Muscle of leg (tissue), 11 donors: ENCODE results near the gene ENPP6. TPM values are rescaled to one million over a fixed set of nuclear protein-coding genes. Genes with fewer than 3 reads are reported as not detected.

Experiments used
- DNase-seq: peaks from one replicate; pipeline ENCODE4 v3.0.0; 2013
- H3K27ac ChIP-seq: one replicate; pipeline ENCODE4 v1.5.1; 2013; ENCODE audit warnings: mild to moderate bottlenecking, low read length, control low read depth
- H3K27me3 ChIP-seq: one replicate; pipeline ENCODE4 v1.6.1; 2013; ENCODE audit warnings: low read length; ENCODE audit not compliant: control insufficient read depth, insufficient read depth
- H3K36me3 ChIP-seq: one replicate; pipeline ENCODE4 v1.6.1; 2013; ENCODE audit warnings: low read length; ENCODE audit not compliant: control insufficient read depth, insufficient read depth
- H3K4me1 ChIP-seq: one replicate; pipeline ENCODE4 v1.6.1; 2013; ENCODE audit warnings: low read length; ENCODE audit not compliant: control insufficient read depth, insufficient read depth
- H3K4me3 ChIP-seq: one replicate; pipeline ENCODE4 v1.5.1; 2013; ENCODE audit warnings: low read length, control low read depth
- H3K9me3 ChIP-seq: replicated peaks from 2 replicates; pipeline ENCODE4 v1.6.1; 2013; ENCODE audit warnings: low read depth, low read length; ENCODE audit not compliant: control insufficient read depth
- WGBS: methylation state at CpG from one replicate; pipeline ENCODE4 v1.1.5; 2013; ENCODE audit warnings: missing lambda C conversion rate; ENCODE audit not compliant: insufficient coverage; 5-methylcytosine and 5-hydroxymethylcytosine counted together
- polyA plus RNA-seq, 8 donors: library from polyadenylated mRNA; unstranded; fragments of 120-200 nt; gene quantifications; one replicate each; pipeline versions ENCODE4 v1.2.1 to v1.2.3, GENCODE V29; 2013; ENCODE audit warnings: inconsistent platforms in 1 of 8, low replicate concordance in 1 of 8; ENCODE audit not compliant: insufficient read length in 8 of 8, insufficient read depth in 1 of 8
- total RNA-seq: library from RNA; stranded (reverse); fragments of 120-200 nt; gene quantifications from one replicate; pipeline ENCODE4 v1.2.4, GENCODE V29; 2013

The ENPP6 gene
- total and polyA plus RNA-seq, 9 donors, result 8.1 to 30.5 (median 15.9) TPM

DNA sequence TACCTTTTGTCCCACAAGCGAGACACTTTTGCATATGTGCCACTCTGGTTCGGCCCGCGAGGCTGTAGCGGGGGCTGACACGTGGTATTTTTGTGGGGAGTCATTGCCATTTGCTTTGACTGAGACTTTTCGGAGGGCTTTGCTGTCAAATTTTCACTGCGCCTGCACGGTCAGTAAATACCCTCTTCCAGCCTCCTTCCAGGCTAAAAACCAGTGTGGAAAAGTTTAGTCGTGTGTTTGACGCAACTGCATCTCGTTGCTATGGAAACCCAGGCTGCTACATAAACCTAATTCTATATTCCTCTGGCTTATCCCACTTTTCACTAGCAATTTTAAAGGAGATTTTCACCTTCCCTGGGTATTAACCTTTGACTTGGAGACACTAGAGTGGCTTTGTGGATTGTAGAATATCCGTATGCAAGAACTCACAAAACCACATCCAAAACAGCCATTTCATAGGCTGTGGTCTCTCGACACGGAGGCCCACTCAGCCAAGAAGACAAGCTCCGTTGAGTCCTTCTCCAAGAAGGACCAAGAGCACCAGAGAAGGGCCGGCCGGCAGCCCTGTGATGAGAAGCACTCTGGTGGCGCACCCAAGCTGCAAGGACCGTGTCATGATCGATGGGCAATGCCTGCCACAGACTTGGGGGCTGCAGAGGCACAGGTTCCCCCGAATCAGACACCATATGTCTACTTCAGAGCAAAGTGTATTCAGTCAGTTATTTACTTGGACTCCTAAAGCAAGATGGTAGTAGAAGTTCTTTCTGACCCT, 38.4 kb upstream of the ENPP6 start:
- peak; percentile 78 for DNase-seq
- WGBS, result 87% methylated on average over 7 of the region's 22 CpGs

DNA sequence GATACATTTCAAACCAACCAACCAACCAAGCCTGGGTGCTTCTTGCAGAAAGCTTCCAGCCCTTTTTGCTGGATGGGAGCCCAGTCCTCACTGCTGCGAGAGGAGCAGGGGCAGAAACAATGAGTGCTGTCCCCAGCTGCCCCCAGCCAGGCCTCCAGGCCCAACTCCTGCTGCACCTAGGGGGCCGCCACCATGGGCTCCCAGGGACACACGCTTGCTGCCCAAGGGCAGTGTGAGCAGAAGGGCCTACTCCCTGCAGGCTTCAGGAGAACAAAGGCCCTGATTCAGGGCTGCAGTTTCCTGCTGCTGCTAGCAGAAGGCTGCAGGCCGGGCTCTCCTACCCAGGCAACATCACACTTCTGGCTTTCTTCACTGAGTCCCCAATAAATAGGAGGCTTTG, 37.7 kb upstream of the ENPP6 start:
- H3K27ac ChIP-seq, result no peak overlapping the region
- 43% methylated on average over 3 of the region's 4 CpGs for WGBS
- no peaks in the 10 kb centered on the region for H3K36me3 ChIP-seq
- no peaks in the 10 kb centered on the region for H3K9me3 ChIP-seq
- H3K4me3 ChIP-seq, result no peak overlapping the region
- no peaks in the 10 kb centered on the region for H3K27me3 ChIP-seq
- no peak for DNase-seq
- peaks cover 10% of the 10 kb centered on the region for H3K4me1 ChIP-seq

More for the DNA sequence above, 38.4 kb upstream of the ENPP6 start:
- peaks cover 10% of the 10 kb centered on the region for H3K4me1 ChIP-seq
- H3K27me3 ChIP-seq, result no peaks in the 10 kb centered on the region
- no peak overlapping the region for H3K27ac ChIP-seq
- H3K9me3 ChIP-seq, result no peaks in the 10 kb centered on the region
- no peak overlapping the region for H3K4me3 ChIP-seq
- H3K36me3 ChIP-seq, result no peaks in the 10 kb centered on the region

DNA sequence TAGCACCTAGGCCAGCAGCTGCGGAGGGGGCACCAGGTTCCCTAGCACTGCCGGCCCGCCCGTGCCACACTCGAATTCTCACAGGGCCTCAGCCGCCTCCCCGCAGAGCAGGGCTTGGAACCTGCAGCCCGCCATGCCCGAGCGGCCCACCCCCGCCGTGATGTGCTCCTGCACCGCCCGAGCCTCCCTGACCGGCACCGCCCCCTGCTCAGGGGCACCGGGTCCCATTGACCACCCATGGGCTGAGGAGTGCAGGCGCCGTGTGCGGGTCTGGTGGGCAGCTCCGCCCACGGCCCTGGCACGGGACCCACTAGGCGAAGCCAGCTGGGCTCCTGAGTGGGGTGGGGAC, 35.4 kb upstream of the ENPP6 start:
- no peak overlapping the region for H3K27ac ChIP-seq
- WGBS, result 99% methylated on average over 17 of the region's 24 CpGs
- H3K4me1 ChIP-seq, result peaks cover 10% of the 10 kb centered on the region
- DNase-seq, result no peak
- H3K27me3 ChIP-seq, result no peaks in the 10 kb centered on the region
- no peak overlapping the region for H3K4me3 ChIP-seq
- H3K36me3 ChIP-seq, result no peaks in the 10 kb centered on the region
- H3K9me3 ChIP-seq, result no peaks in the 10 kb centered on the region

DNA sequence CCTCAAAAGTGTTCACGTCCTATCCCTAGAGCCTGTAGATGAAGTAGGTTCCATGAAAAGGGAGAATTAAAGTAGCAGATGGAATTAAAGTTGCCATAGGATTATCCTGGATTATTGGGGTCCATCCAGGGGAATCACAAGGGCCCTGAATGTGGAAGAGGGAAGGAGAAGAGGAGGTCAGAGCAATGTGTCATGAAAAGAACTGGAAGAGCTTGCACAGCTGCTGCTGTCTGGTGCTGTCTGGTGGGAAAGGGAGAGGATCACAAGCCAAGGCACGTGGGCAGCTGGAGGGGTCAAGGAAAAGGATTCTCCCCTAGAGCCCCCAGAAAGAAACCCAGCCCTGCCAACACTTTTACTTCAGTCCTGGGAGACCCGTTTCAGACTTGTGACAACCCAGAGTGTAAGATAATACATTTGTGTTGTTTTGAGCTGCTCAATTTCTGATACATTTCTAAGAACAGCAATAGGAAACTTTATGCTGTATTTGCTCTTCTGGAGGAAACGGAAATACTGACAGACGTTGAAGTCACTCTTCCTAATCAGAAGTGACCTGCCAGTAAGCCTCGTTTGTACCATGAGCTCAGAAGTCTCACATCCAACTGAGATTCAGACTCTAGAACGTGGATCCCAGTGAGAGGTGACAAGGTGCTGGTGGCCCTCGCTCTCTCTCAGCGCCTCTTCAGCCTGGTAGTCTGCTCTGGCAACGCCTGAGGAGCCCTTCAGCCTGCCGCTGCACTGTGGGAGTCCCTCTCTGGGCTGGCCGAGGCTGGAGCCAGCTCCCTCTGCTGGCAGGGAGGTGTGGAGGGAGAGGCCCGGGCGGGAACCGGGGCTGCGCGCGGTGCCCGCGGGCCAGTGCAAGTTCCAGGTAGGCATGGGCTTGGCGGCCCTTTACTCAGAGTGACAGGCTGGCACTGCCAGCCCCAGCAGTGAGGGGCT, 34.7 kb upstream of the ENPP6 start:
- no peak overlapping the region for H3K4me3 ChIP-seq
- H3K27me3 ChIP-seq, result no peaks in the 10 kb centered on the region
- H3K36me3 ChIP-seq, result no peaks in the 10 kb centered on the region
- H3K4me1 ChIP-seq, result peaks cover 10% of the 10 kb centered on the region
- WGBS, result 86% methylated on average over 15 of the region's 21 CpGs
- H3K9me3 ChIP-seq, result no peaks in the 10 kb centered on the region
- H3K27ac ChIP-seq, result peak overlapping the region; percentile 51
- peak; percentile 49 for DNase-seq

DNA sequence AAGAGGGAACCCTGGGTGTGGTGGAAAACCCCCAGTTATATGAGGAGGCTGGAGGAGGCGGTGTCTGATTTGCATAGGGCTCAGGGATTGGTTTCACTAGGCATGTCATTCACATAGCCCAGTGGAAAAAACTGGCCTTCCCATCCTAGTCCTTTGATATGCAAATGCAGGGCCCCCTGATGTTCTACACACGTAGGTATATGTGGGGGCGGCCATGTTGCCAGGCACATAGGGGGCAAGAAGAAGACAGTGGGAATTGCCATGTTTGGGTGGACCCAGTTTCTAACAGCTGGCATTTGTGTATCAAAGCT, 34.0 kb upstream of the ENPP6 start:
- peaks cover 10% of the 10 kb centered on the region for H3K4me1 ChIP-seq
- H3K27ac ChIP-seq, result no peak overlapping the region
- no peak overlapping the region for H3K4me3 ChIP-seq
- no peak for DNase-seq
- no peaks in the 10 kb centered on the region for H3K36me3 ChIP-seq
- no peaks in the 10 kb centered on the region for H3K27me3 ChIP-seq
- 100% methylated on average over 1 of the region's 3 CpGs for WGBS
- H3K9me3 ChIP-seq, result no peaks in the 10 kb centered on the region

DNA sequence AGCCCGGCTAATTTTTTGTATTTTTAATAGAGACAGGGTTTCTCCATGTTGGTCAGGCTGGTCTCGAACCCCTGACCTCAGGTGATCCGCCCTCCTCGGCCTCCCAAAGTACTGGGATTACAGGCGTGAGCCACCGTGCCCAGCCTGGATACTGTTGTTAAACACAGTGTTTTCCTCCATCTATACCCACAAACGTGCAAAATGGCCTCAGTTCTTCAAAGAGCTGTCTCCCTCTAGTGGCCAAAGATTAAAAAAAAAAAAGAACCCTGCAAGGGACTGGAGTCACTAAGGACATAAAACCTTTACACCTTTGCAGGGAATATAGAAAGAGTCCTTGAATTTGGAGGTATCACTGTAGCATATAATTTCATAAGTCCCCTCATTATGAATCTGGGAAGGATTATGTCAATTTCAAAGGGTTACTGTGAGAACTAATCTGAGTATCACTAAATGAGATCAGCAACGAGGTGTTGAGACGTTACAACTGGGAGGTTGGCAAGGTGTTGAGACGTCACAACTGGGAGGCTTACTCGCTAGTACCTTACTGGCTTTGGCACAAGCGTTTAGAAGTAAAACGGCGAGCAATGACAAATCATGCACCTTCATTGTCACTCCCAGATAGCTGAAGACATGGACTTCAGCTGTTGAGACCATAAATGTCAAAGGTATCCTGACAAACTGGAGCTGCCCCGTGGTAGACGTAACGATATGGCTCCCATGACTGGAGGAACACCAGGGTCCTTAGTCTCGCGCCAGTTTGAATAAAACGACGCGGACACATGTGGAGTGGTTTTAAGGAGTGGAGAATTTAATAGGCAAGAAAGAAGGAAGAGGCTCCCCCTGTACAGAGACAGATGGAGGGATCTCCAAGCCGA, 33.4 kb upstream of the ENPP6 start:
- Histone ChIP-seq H3K36me3 (no peaks in the 10 kb centered on the region), H3K4me1 (peaks cover 10% of the 10 kb centered on the region), H3K27me3 (no peaks in the 10 kb centered on the region), H3K4me3 (no peak overlapping the region), H3K9me3 (no peaks in the 10 kb centered on the region), H3K27ac (no peak overlapping the region)
- peak; percentile 68 for DNase-seq
- 74% methylated on average over 18 of the region's 23 CpGs for WGBS

DNA sequence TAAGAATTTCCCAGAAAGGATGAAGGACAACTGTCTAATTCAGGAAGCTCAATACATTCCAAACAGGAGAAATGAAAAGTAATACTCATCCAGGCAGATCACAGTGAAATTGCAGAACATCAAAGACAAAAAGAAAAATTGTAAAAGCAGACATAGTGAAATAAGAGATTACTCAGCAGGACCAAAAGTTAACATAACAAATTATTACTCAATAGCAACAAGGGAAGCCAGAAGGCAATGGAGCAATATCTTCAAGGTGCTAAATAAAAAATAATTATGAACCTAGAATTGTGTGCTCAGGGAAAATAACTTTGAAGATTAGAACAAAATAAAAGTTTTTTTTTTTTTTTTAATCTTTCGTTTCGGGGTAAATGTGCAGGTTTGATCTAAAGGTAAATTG, 30.5 kb upstream of the ENPP6 start:
- Histone ChIP-seq H3K9me3 (no peaks in the 10 kb centered on the region), H3K27ac (no peak overlapping the region), H3K36me3 (no peaks in the 10 kb centered on the region), H3K4me1 (peaks cover 3% of the 10 kb centered on the region), H3K4me3 (no peak overlapping the region), H3K27me3 (no peaks in the 10 kb centered on the region)
- WGBS, result no CpG with 5 or more reads among the region's 2 CpGs
- DNase-seq, result no peak

DNA sequence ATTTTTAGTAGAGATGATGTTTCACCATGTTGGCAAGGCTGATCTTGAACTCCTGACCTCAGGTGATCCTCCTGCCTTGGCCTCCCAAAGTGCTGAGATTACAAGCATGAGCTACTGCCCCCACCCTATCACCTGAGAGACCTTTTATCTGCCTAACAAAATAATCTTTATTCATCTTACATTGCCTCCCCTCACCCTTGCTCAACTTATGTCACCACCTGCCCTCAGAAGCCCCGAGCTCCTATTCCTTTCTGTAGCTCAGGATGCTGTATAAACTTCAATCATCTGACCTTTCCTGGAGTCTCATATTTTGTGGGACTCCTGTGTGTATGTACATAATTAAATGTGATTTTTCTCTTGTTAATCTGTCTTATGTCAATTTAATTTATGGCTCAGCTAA, 29.7 kb upstream of the ENPP6 start:
- DNase-seq, result no peak
- Histone ChIP-seq H3K4me3 (no peak overlapping the region), H3K36me3 (no peaks in the 10 kb centered on the region), H3K4me1 (peaks cover 3% of the 10 kb centered on the region), H3K27ac (no peak overlapping the region), H3K9me3 (no peaks in the 10 kb centered on the region), H3K27me3 (no peaks in the 10 kb centered on the region)
- no CpG with 5 or more reads among the region's 1 CpG for WGBS

DNA sequence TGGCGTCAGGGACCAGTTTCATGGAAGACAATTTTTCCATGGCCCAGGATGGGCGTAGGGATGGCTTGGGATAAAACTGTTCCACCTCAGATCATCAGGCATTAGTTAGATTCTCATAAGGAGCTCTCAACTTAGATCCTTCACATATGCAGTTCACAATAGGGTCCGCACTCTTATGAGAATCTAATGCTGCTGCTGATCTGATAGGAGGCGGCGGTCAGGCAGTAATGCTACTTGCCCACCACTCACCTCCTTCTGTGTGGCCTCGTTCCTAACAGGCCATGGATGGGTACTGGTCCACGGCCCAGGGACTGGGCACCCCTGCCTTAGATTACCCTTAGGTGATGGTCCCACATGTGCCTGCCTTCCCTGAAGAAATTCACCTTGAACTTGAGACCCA, 28.8 kb upstream of the ENPP6 start:
- Histone ChIP-seq H3K27ac (no peak overlapping the region), H3K9me3 (no peaks in the 10 kb centered on the region), H3K4me3 (no peak overlapping the region), H3K27me3 (no peaks in the 10 kb centered on the region), H3K36me3 (no peaks in the 10 kb centered on the region), H3K4me1 (no peaks in the 10 kb centered on the region)
- WGBS, result 96% methylated on average over 7 of the region's 7 CpGs
- no peak for DNase-seq
